DND-41 (cell line): ENCODE measurements around the gene RNF212B.

Source experiments
- EZH2 ChIP-seq: IDR thresholded peaks from 3 replicates; pipeline ENCODE4 v1.6.1; 2012; ENCODE audit warnings: borderline replicate concordance, low read depth, mild to moderate bottlenecking, moderate library complexity, low read length, inconsistent platforms; ENCODE audit not compliant: severe bottlenecking
- TF ChIP-seq, protein P1 (sequence below): IDR thresholded peaks from 2 replicates; pipeline ENCODE4 v1.5.1; 2012; ENCODE audit warnings: borderline replicate concordance, low read length, moderate library complexity, mild to moderate bottlenecking; ENCODE audit not compliant: poor library complexity, severe bottlenecking; ENCODE audit errors: extremely low read depth

DNA sequence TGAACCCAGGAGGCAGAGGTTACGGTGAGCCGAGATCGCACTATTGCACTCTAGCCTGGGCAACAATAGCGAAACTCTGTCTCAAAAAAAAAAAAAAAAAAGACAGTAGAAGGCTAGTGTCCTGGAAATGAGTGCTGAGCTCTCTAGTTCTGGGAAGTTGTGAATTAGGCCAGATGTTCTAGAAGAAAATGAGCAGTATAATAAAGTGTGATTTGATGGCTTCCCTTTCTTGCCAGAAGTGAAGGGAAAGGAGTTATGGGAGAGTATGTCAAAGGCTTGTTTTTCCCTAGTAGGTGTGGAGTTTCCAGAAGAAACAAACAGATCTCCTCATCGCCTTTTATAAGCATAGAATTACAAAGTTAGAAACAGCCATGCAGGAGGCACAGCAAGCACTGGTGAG, 20.5 kb downstream of the RNF212B start:
- TF ChIP-seq, protein P1, sequence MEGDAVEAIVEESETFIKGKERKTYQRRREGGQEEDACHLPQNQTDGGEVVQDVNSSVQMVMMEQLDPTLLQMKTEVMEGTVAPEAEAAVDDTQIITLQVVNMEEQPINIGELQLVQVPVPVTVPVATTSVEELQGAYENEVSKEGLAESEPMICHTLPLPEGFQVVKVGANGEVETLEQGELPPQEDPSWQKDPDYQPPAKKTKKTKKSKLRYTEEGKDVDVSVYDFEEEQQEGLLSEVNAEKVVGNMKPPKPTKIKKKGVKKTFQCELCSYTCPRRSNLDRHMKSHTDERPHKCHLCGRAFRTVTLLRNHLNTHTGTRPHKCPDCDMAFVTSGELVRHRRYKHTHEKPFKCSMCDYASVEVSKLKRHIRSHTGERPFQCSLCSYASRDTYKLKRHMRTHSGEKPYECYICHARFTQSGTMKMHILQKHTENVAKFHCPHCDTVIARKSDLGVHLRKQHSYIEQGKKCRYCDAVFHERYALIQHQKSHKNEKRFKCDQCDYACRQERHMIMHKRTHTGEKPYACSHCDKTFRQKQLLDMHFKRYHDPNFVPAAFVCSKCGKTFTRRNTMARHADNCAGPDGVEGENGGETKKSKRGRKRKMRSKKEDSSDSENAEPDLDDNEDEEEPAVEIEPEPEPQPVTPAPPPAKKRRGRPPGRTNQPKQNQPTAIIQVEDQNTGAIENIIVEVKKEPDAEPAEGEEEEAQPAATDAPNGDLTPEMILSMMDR: no peak
- no peak for TF ChIP-seq EZH2
